K562 (cell line): ENCODE data around the gene NPR1. TPM values are rescaled to one million over a fixed set of nuclear protein-coding genes. Genes with fewer than 3 reads are reported as not detected.
A peak's percentile ranks its signal among the peaks of the same experiment; 100 is the strongest.

ENCODE experiments used
- BRF1 ChIP-seq: IDR thresholded peaks from 3 replicates; pipeline ENCODE4 v1.6.1; 2011; ENCODE audit warnings: borderline replicate concordance, mild to moderate bottlenecking; ENCODE audit not compliant: insufficient read length; ENCODE audit errors: extremely low read depth
- EZH2 ChIP-seq: IDR thresholded peaks from 2 replicates; pipeline ENCODE4 v1.6.1; 2012; ENCODE audit warnings: low read depth, mild to moderate bottlenecking, inconsistent platforms, low read length, borderline replicate concordance
- GATA2 ChIP-seq: sonication (generic); formaldehyde crosslinking; IDR thresholded peaks from 2 replicates; pipeline ENCODE4 v1.4.0; 2020; ENCODE audit warnings: mild to moderate bottlenecking, missing genetic modification reagents
- GTF3C2 ChIP-seq: IDR thresholded peaks from 3 replicates; pipeline ENCODE4 v1.6.1; 2011; ENCODE audit warnings: borderline replicate concordance, mild to moderate bottlenecking, moderate library complexity; ENCODE audit not compliant: insufficient read length; ENCODE audit errors: extremely low read depth
- KDM4B ChIP-seq, 2 experiments: fragments of 450-650 bp in 1 of 2; sonication (generic) in 1 of 2; IDR thresholded peaks; 2 replicates each; pipeline ENCODE4 v1.6.1; 2016 to 2017; ENCODE audit warnings: borderline replicate concordance in 2 of 2, antibody characterized with exemption in 1 of 2, low read depth in 1 of 2, mild to moderate bottlenecking in 1 of 2
- MBD1 ChIP-seq: fragments of 250-450 bp; sonication (Bioruptor Pico); IDR thresholded peaks from 2 replicates; pipeline ENCODE4 v1.8.0; 2022; ENCODE audit warnings: inconsistent platforms
- PTBP1 ChIP-seq: fragments of 200-400 bp; formaldehyde crosslinking; IDR thresholded peaks from 2 replicates; pipeline ENCODE4 v1.6.1; 2017; ENCODE audit warnings: low read depth, low read length
- SMAD4 ChIP-seq: fragments of 250-450 bp; sonication (Bioruptor Pico); conservative IDR thresholded peaks from 2 replicates; pipeline ENCODE4 v1.8.0; 2021; ENCODE audit warnings: inconsistent platforms, mild to moderate bottlenecking, moderate library complexity
- SNIP1 ChIP-seq: fragments of 450-650 bp; IDR thresholded peaks from 2 replicates; pipeline ENCODE4 v1.7.1; 2017; ENCODE audit warnings: low read depth, mild to moderate bottlenecking
- STAT6 ChIP-seq: sonication (generic); formaldehyde crosslinking; IDR thresholded peaks from 2 replicates; pipeline ENCODE4 v1.8.1; 2023; ENCODE audit warnings: mild to moderate bottlenecking, missing genetic modification reagents
- TCF7 ChIP-seq: sonication (generic); IDR thresholded peaks from 2 replicates; pipeline ENCODE4 v1.6.1; 2016; ENCODE audit warnings: antibody characterized with exemption, borderline replicate concordance
- TFE3 ChIP-seq: fragments of 450-650 bp; formaldehyde crosslinking; IDR thresholded peaks from 2 replicates; pipeline ENCODE4 v1.4.0; 2020; ENCODE audit warnings: mild to moderate bottlenecking, mixed read lengths
- XRCC4 ChIP-seq: IDR thresholded peaks from one replicate; pipeline ENCODE4 v1.6.1; 2011; ENCODE audit not compliant: insufficient read depth, insufficient read length; ENCODE audit errors: extremely low read depth
- ZFPM2 ChIP-seq: fragments of 250-450 bp; sonication (Bioruptor Pico); IDR thresholded peaks from 2 replicates; pipeline ENCODE4 v1.5.1; 2022; ENCODE audit warnings: mild to moderate bottlenecking
- ZNF77 ChIP-seq: fragments of 250-450 bp; sonication (Bioruptor Pico); IDR thresholded peaks from 2 replicates; pipeline ENCODE4 v1.5.0; 2020
- ZNF785 ChIP-seq: fragments of 250-450 bp; sonication (Bioruptor Pico); IDR thresholded peaks from 2 replicates; pipeline ENCODE4 v1.4.0; 2020; ENCODE audit warnings: mild to moderate bottlenecking
- polyA plus RNA-seq, 8 experiments: library from polyadenylated mRNA; depleted of rRNA in 4 of 8; stranded (reverse) in 5 of 8; unstranded in 3 of 8; fragments of >200 nt; fragmentation: Nextera tagmentation in 2 of 8; fragmentation: Illumina TruSeq in 1 of 8; extraction: Ambion mirVana in 2 of 8; extraction: Trizol in 1 of 8; gene quantifications; 2 replicates each; pipeline versions ENCODE4 v1.2.1 to v1.2.3, GENCODE V29; 2011 to 2014; ENCODE audit warnings: inconsistent platforms in 1 of 8, missing spikeins in 1 of 8
- total RNA-seq, 7 experiments: library from RNA; depleted of rRNA in 6 of 7; stranded (reverse); fragments of >200 nt in 6 of 7; fragmentation: Illumina TruSeq in 2 of 7; extraction: Trizol in 2 of 7; gene quantifications; 2 replicates each; pipeline versions ENCODE4 v1.2.1 to v1.2.3, GENCODE V29; 2011 to 2021; ENCODE audit warnings: low replicate concordance in 1 of 7

Gene NPR1
- total and polyA plus RNA-seq, 9 of the 15 experiments (the other 6 are each of a cell fraction or from before 2014, with no cell fraction given), result 0.05 to 0.16 (median 0.06) TPM; not detected in 6

GRCh38 chr1:153670257-153670858 lies 8.1 kb upstream of the NPR1 start (continued):
- TF ChIP-seq SNIP1, result 0 out of 2 replicates have a peak, but pooled peaks have one; percentile 7
- TF ChIP-seq KDM4B (IDR thresholded peaks at IDR 0.05; ENCODE audit: borderline replicate concordance in 2 of 2, low read depth in 1 of 2), result no peak
- no peak for TF ChIP-seq ZFPM2 (CRISPR knock-in tag)
- no peak for TF ChIP-seq XRCC4
- no peak for TF ChIP-seq EZH2
- no peak for TF ChIP-seq ZNF785
- TF ChIP-seq ZNF77, result no peak
- TF ChIP-seq STAT6, result no peak
- no peak for TF ChIP-seq MBD1 (CRISPR knock-in tag)
- no peak for TF ChIP-seq TCF7
- no peak for TF ChIP-seq GTF3C2
- no peak for TF ChIP-seq GATA2 (CRISPR knock-in tag)
- TF ChIP-seq PTBP1, result no peak
- TF ChIP-seq TFE3 (CRISPR knock-in tag), result no peak
- no peak for TF ChIP-seq BRF1
- TF ChIP-seq SMAD4 (CRISPR knock-in tag), result 0 out of 2 replicates have a peak, but pooled peaks have one; percentile 16
